Panc1 (cell line): ENCODE data around the gene FBXO47. TPM values are rescaled to one million over a fixed set of nuclear protein-coding genes. Genes with fewer than 3 reads are reported as not detected.

Source experiments
- ATAC-seq: fragments of 200-7000 bp; cut with Tn5 transposase; 2 replicates; pipeline ENCODE4 v1.9.1; 2020; ENCODE audit warnings: mild to moderate bottlenecking, moderate library complexity
- BruUV-seq: library from RNA; stranded (reverse); fragments of 400-500 nt; replicated peaks from 2 replicates; lab custom pipeline; 2021; lab: Mats Ljungman, UMichigan
- CTCF ChIA-PET: fragments of 300-600 bp; sonication (Branson Sonifier 250); formaldehyde crosslinking; loops from one replicate; lab custom pipeline; 2022; ENCODE audit warnings: antibody characterized with exemption; lab: Charles Lee
- POLR2A ChIA-PET: fragments of 300-600 bp; sonication (Branson Sonifier 250); formaldehyde crosslinking; loops from one replicate; lab custom pipeline; 2022; ENCODE audit warnings: antibody characterized with exemption; lab: Charles Lee
- DNase-seq: peaks from one replicate; pipeline ENCODE4 v3.0.0-alpha.2; 2010; ENCODE audit warnings: low read depth, low spot score
- H3K27ac ChIP-seq: 2 replicates; pipeline ENCODE4 v1.5.1; 2011; ENCODE audit warnings: mild to moderate bottlenecking, low read length, inconsistent platforms
- H3K27me3 ChIP-seq: fragments of 200-500 bp; sonication (Bioruptor generic); 2 replicates; pipeline ENCODE4 v1.6.0; 2014; ENCODE audit warnings: low read length, inconsistent platforms; ENCODE audit not compliant: control insufficient read depth, insufficient read depth
- H3K36me3 ChIP-seq: fragments of 200-500 bp; sonication (Bioruptor generic); 2 replicates; pipeline ENCODE4 v1.5.1; 2014; ENCODE audit warnings: inconsistent platforms, mild to moderate bottlenecking, low read length, moderate library complexity; ENCODE audit not compliant: control insufficient read depth, insufficient read depth
- H3K4me1 ChIP-seq: 2 replicates; pipeline ENCODE4 v1.5.1; 2011; ENCODE audit warnings: inconsistent platforms, mild to moderate bottlenecking, low read length, moderate library complexity; ENCODE audit not compliant: control insufficient read depth, insufficient read depth
- H3K4me3 ChIP-seq, 2 experiments: 2 replicates each; pipeline ENCODE4 v1.5.1; 2011 to 2012; ENCODE audit warnings: low read depth in 2 of 2, low read length in 2 of 2, mild to moderate bottlenecking in 2 of 2, inconsistent platforms in 1 of 2, moderate library complexity in 1 of 2
- H3K9me3 ChIP-seq: fragments of 200-500 bp; sonication (Bioruptor generic); 2 replicates; pipeline ENCODE4 v1.5.1; 2014; ENCODE audit warnings: low read depth, mild to moderate bottlenecking, inconsistent platforms, low read length, moderate library complexity; ENCODE audit not compliant: control insufficient read depth, insufficient read depth
- CTCF ChIP-seq: fragments of 450-650 bp; IDR thresholded peaks from 2 replicates; pipeline ENCODE4 v1.5.1; 2017; ENCODE audit warnings: mild to moderate bottlenecking
- POLR2AphosphoS5 ChIP-seq: IDR thresholded peaks from 2 replicates; pipeline ENCODE4 v1.6.1; 2012; ENCODE audit warnings: mild to moderate bottlenecking, low read depth, low read length, moderate library complexity
- REST ChIP-seq, 2 experiments: IDR thresholded peaks; 2 replicates each; pipeline ENCODE4 v1.6.1; 2011 to 2012; ENCODE audit warnings: low read depth in 2 of 2, control low read depth in 1 of 2, low read length in 1 of 2, mild to moderate bottlenecking in 1 of 2, moderate library complexity in 1 of 2; ENCODE audit not compliant: insufficient read depth in 1 of 2
- SIN3A ChIP-seq: IDR thresholded peaks from 2 replicates; pipeline ENCODE4 v1.6.1; 2012; ENCODE audit warnings: low read depth, mild to moderate bottlenecking, low read length, moderate library complexity, borderline replicate concordance; ENCODE audit not compliant: insufficient read depth
- TCF7L2 ChIP-seq: IDR thresholded peaks from 2 replicates; pipeline ENCODE4 v1.6.1; 2011; ENCODE audit warnings: mild to moderate bottlenecking, low read depth, low read length, inconsistent platforms
- in situ Hi-C: cut with HindIII; loops from 2 replicates; pipeline ENCODE4 v1.10.0; 2016; ENCODE audit warnings: low sequenced_read_pairs, low pct_unique_long_range_greater_than_20kb
- intact Hi-C: fragments of 100-400 bp; cut with micrococcal nuclease; formaldehyde crosslinking; loops from one replicate; pipeline ENCODE4 v1.10.0; 2022; ENCODE audit not compliant: unreplicated experiment
- total RNA-seq: library from RNA; stranded (reverse); gene quantifications from one replicate; pipeline ENCODE4 v1.2.1, GENCODE V29; 2021; ENCODE audit not compliant: unreplicated experiment

Gene FBXO47
- total RNA-seq, 1 experiment from 2014 or later, result not detected

GRCh38 chr17:38893607-38894006 is 73.6 kb downstream of the FBXO47 start:
- Histone ChIP-seq H3K4me1 (peaks cover 12% of the 10 kb centered on the region), H3K9me3 (no peaks in the 10 kb centered on the region), H3K36me3 (no peaks in the 10 kb centered on the region), H3K27me3 (no peaks in the 10 kb centered on the region), H3K4me3 (no peak overlapping the region), H3K27ac (no peak overlapping the region)
- intact Hi-C loops, result no loop called here
- DNase-seq (no peak), ATAC-seq (no peak)
- ChIA-PET POLR2A (interaction anchor here (0.6 kb wide), 1 partner anchor 8 kb away, joined by 5 read pairs; no protein-coding TSS in a partner anchor), CTCF (no interaction called here)
- in situ Hi-C loops, result no loop called here
- BruUV-seq, result no TSS peak
- TF ChIP-seq SIN3A (no peak), REST (IDR thresholded peaks at IDR 0.05; ENCODE audit: insufficient read depth in 1 of 2, low read depth in 2 of 2, low read length in 1 of 2) (no peak), POLR2AphosphoS5 (no peak), TCF7L2 (no peak), CTCF (no peak)

GRCh38 chr17:38893113-38893512 is 74.1 kb downstream of the FBXO47 start:
- in situ Hi-C loops, result no loop called here
- Histone ChIP-seq H3K27me3 (no peaks in the 10 kb centered on the region), H3K4me1 (peaks cover 10% of the 10 kb centered on the region), H3K4me3 (no peak overlapping the region), H3K27ac (no peak overlapping the region), H3K9me3 (no peaks in the 10 kb centered on the region), H3K36me3 (no peaks in the 10 kb centered on the region)
- POLR2A ChIA-PET, result interaction anchor here (0.6 kb wide), 1 partner anchor 9 kb away, joined by 5 read pairs; no protein-coding TSS in a partner anchor
- CTCF ChIA-PET, result no interaction called here
- intact Hi-C loops, result no loop called here
- no peak for ATAC-seq
- TF ChIP-seq REST (IDR thresholded peaks at IDR 0.05; ENCODE audit: insufficient read depth in 1 of 2, low read depth in 2 of 2, low read length in 1 of 2) (no peak), SIN3A (no peak), POLR2AphosphoS5 (no peak), CTCF (no peak), TCF7L2 (no peak)
- DNase-seq, result no peak
- BruUV-seq, result no TSS peak
